Activated naive CD8-positive, alpha-beta T cell treated with anti-CD3 and anti-CD28 coated beads, Interleukin-2, amount 50 U/mL, for 24 hours (primary cell): ENCODE measurements around the gene SCN2B.
"Not testable (repeated sequence)": the region's sequence is repeated elsewhere in the genome, so short reads cannot be mapped to it uniquely, and the experiment has no call there.

Experiments
- ATAC-seq: fragments of 150-1000 bp; cut with Tn5 transposase; one replicate; pipeline ENCODE4 v1.10.0; 2021
- DNase-seq: peaks from one replicate; pipeline ENCODE4 v3.0.0; 2021
- H3K27ac Mint-ChIP-seq: one replicate; pipeline ENCODE4 v1.8.0; 2021; ENCODE audit warnings: mild to moderate bottlenecking, mixed read lengths
- H3K27me3 Mint-ChIP-seq: one replicate; pipeline ENCODE4 v1.8.0; 2021; ENCODE audit warnings: mixed read lengths
- H3K36me3 Mint-ChIP-seq: one replicate; pipeline ENCODE4 v1.8.0; 2021; ENCODE audit warnings: low read depth, mixed read lengths
- H3K4me1 Mint-ChIP-seq: one replicate; pipeline ENCODE4 v1.8.0; 2021; ENCODE audit warnings: mixed read lengths
- H3K4me3 Mint-ChIP-seq: one replicate; pipeline ENCODE4 v1.8.0; 2021; ENCODE audit warnings: mild to moderate bottlenecking, moderate library complexity, mixed read lengths
- H3K9me3 Mint-ChIP-seq: one replicate; pipeline ENCODE4 v1.8.0; 2021; ENCODE audit warnings: mixed read lengths

Gene SCN2B

GRCh38 chr11:118199135-118199534 lies 22.7 kb upstream of the SCN2B start:
- peaks cover 60% of the 10 kb centered on the region for H3K36me3 Mint-ChIP-seq

GRCh38 chr11:118198370-118198769 lies 21.9 kb upstream of the SCN2B start:
- ATAC-seq (peak; percentile 25), DNase-seq (peak; percentile 94)
- Mint-ChIP-seq H3K4me1 (peaks cover 50% of the 10 kb centered on the region), H3K4me3 (no peak overlapping the region), H3K9me3 (peaks cover 2% of the 10 kb centered on the region), H3K27ac (no peak overlapping the region), H3K36me3 (peaks cover 68% of the 10 kb centered on the region), H3K27me3 (no peaks in the 10 kb centered on the region)

More at GRCh38 chr11:118199135-118199534, 22.7 kb upstream of the SCN2B start:
- Mint-ChIP-seq H3K27ac (no peak overlapping the region), H3K27me3 (no peaks in the 10 kb centered on the region), H3K9me3 (no peaks in the 10 kb centered on the region), H3K4me1 (peaks cover 45% of the 10 kb centered on the region), H3K4me3 (no peak overlapping the region)
- no peak for ATAC-seq
- DNase-seq: no peak

GRCh38 chr11:118194835-118195627 lies 18.6 kb upstream of the SCN2B start:
- H3K36me3 Mint-ChIP-seq: peaks cover 81% of the 10 kb centered on the region
- H3K27me3 Mint-ChIP-seq: no peaks in the 10 kb centered on the region
- DNase-seq (no peak), ATAC-seq (no peak)
- peak overlapping the region; percentile 27 for H3K27ac Mint-ChIP-seq
- H3K4me3 Mint-ChIP-seq: no peak overlapping the region
- H3K9me3 Mint-ChIP-seq: peaks cover 9% of the 10 kb centered on the region
- peaks cover 50% of the 10 kb centered on the region for H3K4me1 Mint-ChIP-seq

- peaks cover 46% of the 10 kb centered on the region for H3K4me1 Mint-ChIP-seq
- H3K27me3 Mint-ChIP-seq: no peaks in the 10 kb centered on the region
- H3K36me3 Mint-ChIP-seq: peaks cover 72% of the 10 kb centered on the region
- H3K4me3 Mint-ChIP-seq: no peak overlapping the region
- DNase-seq: no peak
- no peak for ATAC-seq
- peaks cover 9% of the 10 kb centered on the region for H3K9me3 Mint-ChIP-seq
- peak overlapping the region; percentile 73 for H3K27ac Mint-ChIP-seq
These were observed 17.6 kb upstream of the SCN2B start for GRCh38 chr11:118193910-118194566.

- Mint-ChIP-seq H3K36me3 (peaks cover 61% of the 10 kb centered on the region), H3K4me1 (peaks cover 34% of the 10 kb centered on the region)
These were observed 16.4 kb upstream of the SCN2B start for GRCh38 chr11:118192817-118193216.

GRCh38 chr11:118190942-118191506 lies 14.6 kb upstream of the SCN2B start:
- not testable (repeated sequence) for H3K9me3 Mint-ChIP-seq, DNase-seq, ATAC-seq, H3K4me3 Mint-ChIP-seq, H3K27ac Mint-ChIP-seq, H3K27me3 Mint-ChIP-seq
- H3K36me3 Mint-ChIP-seq: peaks cover 46% of the 10 kb centered on the region
- peaks cover 22% of the 10 kb centered on the region for H3K4me1 Mint-ChIP-seq

More at GRCh38 chr11:118192817-118193216, 16.4 kb upstream of the SCN2B start:
- H3K4me3 Mint-ChIP-seq, H3K27ac Mint-ChIP-seq, ATAC-seq, H3K27me3 Mint-ChIP-seq, DNase-seq, H3K9me3 Mint-ChIP-seq: not testable (repeated sequence)

GRCh38 chr11:118186346-118187107 lies 10.1 kb upstream of the SCN2B start:
- Mint-ChIP-seq H3K4me1 (peaks cover 2% of the 10 kb centered on the region), H3K27ac (no peak overlapping the region), H3K9me3 (no peaks in the 10 kb centered on the region), H3K4me3 (no peak overlapping the region), H3K36me3 (peaks cover 3% of the 10 kb centered on the region), H3K27me3 (peaks cover 4% of the 10 kb centered on the region)
- DNase-seq (no peak), ATAC-seq (no peak)

- Mint-ChIP-seq H3K4me1 (peaks cover 2% of the 10 kb centered on the region), H3K27ac (no peak overlapping the region), H3K27me3 (peaks cover 7% of the 10 kb centered on the region), H3K36me3 (no peaks in the 10 kb centered on the region), H3K9me3 (no peaks in the 10 kb centered on the region), H3K4me3 (no peak overlapping the region)
- no peak for DNase-seq
- ATAC-seq: no peak
These were observed 8.5 kb upstream of the SCN2B start for GRCh38 chr11:118184784-118185579.

- not testable (repeated sequence) for ATAC-seq, H3K9me3 Mint-ChIP-seq, H3K36me3 Mint-ChIP-seq, H3K4me1 Mint-ChIP-seq, H3K27ac Mint-ChIP-seq, H3K4me3 Mint-ChIP-seq, DNase-seq
- peaks cover 12% of the 10 kb centered on the region for H3K27me3 Mint-ChIP-seq
These were observed 7.3 kb upstream of the SCN2B start for GRCh38 chr11:118183691-118184090.

- ATAC-seq: peak; percentile 46
- no peak overlapping the region for H3K27ac Mint-ChIP-seq
- H3K4me3 Mint-ChIP-seq: no peak overlapping the region
- no peaks in the 10 kb centered on the region for H3K9me3 Mint-ChIP-seq
- H3K4me1 Mint-ChIP-seq: no peaks in the 10 kb centered on the region
- H3K36me3 Mint-ChIP-seq: no peaks in the 10 kb centered on the region
- peaks cover 11% of the 10 kb centered on the region for H3K27me3 Mint-ChIP-seq
- DNase-seq: no peak
These were observed 3.9 kb upstream of the SCN2B start for GRCh38 chr11:118180300-118180703.

GRCh38 chr11:118176778-118177134 lies 317 bp upstream of the SCN2B start:
- Mint-ChIP-seq H3K27me3 (peaks cover 13% of the 10 kb centered on the region), H3K4me3 (no peak overlapping the region), H3K27ac (no peak overlapping the region)

GRCh38 chr11:118175031-118175992 lies 1.1 kb downstream of the SCN2B start:
- Mint-ChIP-seq H3K4me3 (no peak overlapping the region), H3K4me1 (peaks cover 2% of the 10 kb centered on the region), H3K27me3 (peaks cover 14% of the 10 kb centered on the region), H3K27ac (no peak overlapping the region), H3K36me3 (no peaks in the 10 kb centered on the region), H3K9me3 (no peaks in the 10 kb centered on the region)
- DNase-seq (no peak), ATAC-seq (no peak)

More at GRCh38 chr11:118176778-118177134, 317 bp upstream of the SCN2B start:
- ATAC-seq (no peak), DNase-seq (no peak)
- Mint-ChIP-seq H3K36me3 (no peaks in the 10 kb centered on the region), H3K9me3 (no peaks in the 10 kb centered on the region), H3K4me1 (peaks cover 2% of the 10 kb centered on the region)

- no peak for ATAC-seq
- Mint-ChIP-seq H3K36me3 (no peaks in the 10 kb centered on the region), H3K4me3 (no peak overlapping the region), H3K9me3 (no peaks in the 10 kb centered on the region), H3K4me1 (peaks cover 2% of the 10 kb centered on the region), H3K27ac (no peak overlapping the region), H3K27me3 (peaks cover 16% of the 10 kb centered on the region)
- DNase-seq: no peak
These were observed 2.4 kb downstream of the SCN2B start for GRCh38 chr11:118174006-118174567.
